Astrocyte (in vitro differentiated cells and primary cell): ENCODE data around the gene ECHDC3.

Experiments
- CTCF ChIP-seq: IDR thresholded peaks from 2 replicates; pipeline ENCODE4 v1.5.1; 2011; ENCODE audit warnings: low read depth, mild to moderate bottlenecking, inconsistent platforms, low read length, moderate library complexity; ENCODE audit not compliant: insufficient read depth
- EZH2 ChIP-seq: IDR thresholded peaks from 2 replicates; pipeline ENCODE4 v1.6.1; 2012; ENCODE audit warnings: mild to moderate bottlenecking, low read length, inconsistent platforms; ENCODE audit not compliant: insufficient read depth

- TF ChIP-seq CTCF (no peak), EZH2 (no peak)
Measured at GRCh38 chr10:11714750-11715365, 27.3 kb upstream of the ECHDC3 start.
